A673 (cell line): Measurements from ENCODE around the gene SEC23A. TPM values are rescaled to one million over a fixed set of nuclear protein-coding genes. Genes with fewer than 3 reads are reported as not detected.

ENCODE experiments used
- BruUV-seq: library from RNA; stranded (reverse); fragments of 400-500 nt; replicated peaks from 2 replicates; lab custom pipeline; 2021; lab: Mats Ljungman, UMichigan
- CTCF ChIA-PET: fragments of 300-600 bp; sonication (Branson Sonifier 250); formaldehyde crosslinking; loops from one replicate; lab custom pipeline; 2022; ENCODE audit warnings: antibody characterized with exemption; lab: Charles Lee
- POLR2A ChIA-PET: fragments of 300-600 bp; sonication (Branson Sonifier 250); formaldehyde crosslinking; loops from one replicate; lab custom pipeline; 2022; ENCODE audit warnings: antibody characterized with exemption; ENCODE audit not compliant: low non-redundant PET; lab: Charles Lee
- DNase-seq: peaks from one replicate; pipeline ENCODE4 v3.0.0-alpha.2; 2015; ENCODE audit warnings: low spot score
- H3K27ac ChIP-seq: fragments of 200-600 bp; sonication (generic); 2 replicates; pipeline ENCODE4 v1.5.1; 2016; ENCODE audit warnings: mixed run types, low read depth, mild to moderate bottlenecking, mixed read lengths, antibody characterized with exemption, low read length; ENCODE audit not compliant: poor library complexity, severe bottlenecking
- H3K27me3 ChIP-seq: fragments of 200-600 bp; sonication (generic); replicated peaks from 2 replicates; pipeline ENCODE4 v1.6.1; 2017; ENCODE audit warnings: mixed run types, low read depth, mild to moderate bottlenecking, mixed read lengths, antibody characterized with exemption, low read length; ENCODE audit not compliant: insufficient read depth, poor library complexity
- H3K36me3 ChIP-seq: fragments of 200-600 bp; sonication (generic); 2 replicates; pipeline ENCODE4 v1.6.1; 2016; ENCODE audit warnings: mixed run types, mild to moderate bottlenecking, mixed read lengths, antibody characterized with exemption, low read length; ENCODE audit not compliant: insufficient read depth, poor library complexity, severe bottlenecking
- H3K4me1 ChIP-seq: fragments of 200-600 bp; sonication (generic); 2 replicates; pipeline ENCODE4 v1.6.1; 2017; ENCODE audit warnings: mixed run types, mild to moderate bottlenecking, mixed read lengths, antibody characterized with exemption, low read length; ENCODE audit not compliant: insufficient read depth, poor library complexity, severe bottlenecking
- H3K4me3 ChIP-seq: fragments of 200-600 bp; sonication (generic); 2 replicates; pipeline ENCODE4 v1.5.1; 2016; ENCODE audit warnings: low read depth, mixed run types, mild to moderate bottlenecking, mixed read lengths, low read length; ENCODE audit not compliant: poor library complexity, severe bottlenecking
- H3K9me3 ChIP-seq: fragments of 200-600 bp; sonication (generic); 2 replicates; pipeline ENCODE4 v1.6.1; 2016; ENCODE audit warnings: mixed run types, low read depth, mild to moderate bottlenecking, mixed read lengths, antibody characterized with exemption, low read length; ENCODE audit not compliant: poor library complexity, severe bottlenecking
- EZH2 ChIP-seq: fragments of 200-600 bp; sonication (generic); IDR thresholded peaks from 2 replicates; pipeline ENCODE4 v1.6.1; 2017; ENCODE audit warnings: borderline replicate concordance, low read depth, mild to moderate bottlenecking, mixed read lengths, antibody characterized with exemption, low read length; ENCODE audit not compliant: poor library complexity, severe bottlenecking
- intact Hi-C: fragments of 100-400 bp; cut with micrococcal nuclease; formaldehyde crosslinking; loops from one replicate; pipeline ENCODE4 v1.10.0; 2022; ENCODE audit not compliant: unreplicated experiment
- total RNA-seq: library from RNA; stranded (reverse); gene quantifications from 2 replicates; pipeline ENCODE4 v1.2.3, GENCODE V29; 2021
- TF ChIP-seq, protein P1 (sequence below): fragments of 300-800, 200-600 bp; sonication (generic); conservative IDR thresholded peaks from 2 replicates; pipeline ENCODE4 v1.5.1; 2017; ENCODE audit warnings: low read depth, mild to moderate bottlenecking, antibody characterized with exemption, low read length, moderate library complexity, mixed read lengths

Gene SEC23A
- total RNA-seq, 1 experiment from 2014 or later, result 61.9 TPM

DNA sequence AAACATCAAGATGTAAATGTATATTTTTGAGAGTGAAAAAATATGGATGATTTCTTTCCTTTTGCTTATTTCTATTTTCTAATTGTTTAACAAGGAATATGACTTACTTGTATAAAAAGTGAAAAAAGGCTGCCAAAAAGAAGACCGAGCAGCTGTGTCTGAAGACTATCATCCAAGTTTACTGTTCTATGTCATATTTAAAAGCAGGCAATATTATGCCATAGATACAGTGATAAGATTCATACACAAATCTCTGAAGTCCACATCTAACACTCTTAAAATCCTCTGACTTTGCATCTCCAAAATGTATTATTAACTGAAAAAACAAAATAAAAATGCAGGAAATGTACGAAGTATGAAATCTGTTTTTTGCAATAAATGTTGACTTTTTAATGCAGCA lies 109.1 kb downstream of the SEC23A start:
- intact Hi-C loops, result no loop called here
- TF ChIP-seq, protein P1, sequence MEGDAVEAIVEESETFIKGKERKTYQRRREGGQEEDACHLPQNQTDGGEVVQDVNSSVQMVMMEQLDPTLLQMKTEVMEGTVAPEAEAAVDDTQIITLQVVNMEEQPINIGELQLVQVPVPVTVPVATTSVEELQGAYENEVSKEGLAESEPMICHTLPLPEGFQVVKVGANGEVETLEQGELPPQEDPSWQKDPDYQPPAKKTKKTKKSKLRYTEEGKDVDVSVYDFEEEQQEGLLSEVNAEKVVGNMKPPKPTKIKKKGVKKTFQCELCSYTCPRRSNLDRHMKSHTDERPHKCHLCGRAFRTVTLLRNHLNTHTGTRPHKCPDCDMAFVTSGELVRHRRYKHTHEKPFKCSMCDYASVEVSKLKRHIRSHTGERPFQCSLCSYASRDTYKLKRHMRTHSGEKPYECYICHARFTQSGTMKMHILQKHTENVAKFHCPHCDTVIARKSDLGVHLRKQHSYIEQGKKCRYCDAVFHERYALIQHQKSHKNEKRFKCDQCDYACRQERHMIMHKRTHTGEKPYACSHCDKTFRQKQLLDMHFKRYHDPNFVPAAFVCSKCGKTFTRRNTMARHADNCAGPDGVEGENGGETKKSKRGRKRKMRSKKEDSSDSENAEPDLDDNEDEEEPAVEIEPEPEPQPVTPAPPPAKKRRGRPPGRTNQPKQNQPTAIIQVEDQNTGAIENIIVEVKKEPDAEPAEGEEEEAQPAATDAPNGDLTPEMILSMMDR, result no peak
- TF ChIP-seq EZH2, result no peak

GRCh38 chr14:38992067-38992844 lies 110.8 kb downstream of the SEC23A start:
- Histone ChIP-seq H3K27me3 (no peaks in the 10 kb centered on the region), H3K27ac (no peak overlapping the region), H3K9me3 (no peaks in the 10 kb centered on the region), H3K4me1 (no peaks in the 10 kb centered on the region), H3K36me3 (no peaks in the 10 kb centered on the region), H3K4me3 (no peak overlapping the region)
- intact Hi-C loops, result no loop called here
- ChIA-PET POLR2A (no interaction called here), CTCF (no interaction called here)
- TF ChIP-seq EZH2, result no peak
- TF ChIP-seq, protein P1, result no peak
- no TSS peak for BruUV-seq
- DNase-seq, result no peak

More for the DNA sequence above, 109.1 kb downstream of the SEC23A start:
- Histone ChIP-seq H3K4me3 (no peak overlapping the region), H3K9me3 (no peaks in the 10 kb centered on the region), H3K4me1 (no peaks in the 10 kb centered on the region), H3K27ac (no peak overlapping the region), H3K36me3 (no peaks in the 10 kb centered on the region), H3K27me3 (no peaks in the 10 kb centered on the region)
- CTCF ChIA-PET, result no interaction called here
- no TSS peak for BruUV-seq
- DNase-seq, result no peak
- POLR2A ChIA-PET, result no interaction called here

GRCh38 chr14:38991299-38991698 lies 111.7 kb downstream of the SEC23A start:
- ChIA-PET CTCF (no interaction called here), POLR2A (interaction anchor here (0.5 kb wide), 1 partner anchor 694 kb away, joined by 8 read pairs; no protein-coding TSS in a partner anchor)
- H3K4me3 ChIP-seq, result no peak overlapping the region
- no peak for TF ChIP-seq EZH2
- TF ChIP-seq, protein P1, result no peak
- H3K27ac ChIP-seq, result no peak overlapping the region
- H3K4me1 ChIP-seq, result no peaks in the 10 kb centered on the region
- no peaks in the 10 kb centered on the region for H3K36me3 ChIP-seq
- no peaks in the 10 kb centered on the region for H3K9me3 ChIP-seq
- intact Hi-C loops, result no loop called here
- H3K27me3 ChIP-seq, result no peaks in the 10 kb centered on the region
- no peak for DNase-seq
- BruUV-seq, result no TSS peak
